Neural cell (in vitro differentiated cells): ENCODE measurements around the gene RHD. TPM values are rescaled to one million over a fixed set of nuclear protein-coding genes. Genes with fewer than 3 reads are reported as not detected.
"Not testable (repeated sequence)": the region's sequence is repeated elsewhere in the genome, so short reads cannot be mapped to it uniquely, and the experiment has no call there.

Source experiments
- H2AFZ ChIP-seq: fragments of 200-600, 300-800 bp; sonication (generic), shearing (Covaris generic); 2 replicates; pipeline ENCODE4 v1.6.0; 2014; ENCODE audit warnings: low read depth, mild to moderate bottlenecking, antibody characterized with exemption, low read length, moderate library complexity
- H3F3A ChIP-seq: fragments of 200-600 bp; shearing (Covaris generic); 2 replicates; pipeline ENCODE4 v1.6.1; 2016; ENCODE audit warnings: mild to moderate bottlenecking, moderate library complexity, mixed read lengths, antibody characterized with exemption, low read length; ENCODE audit not compliant: insufficient read depth, poor library complexity, severe bottlenecking
- H3K27ac ChIP-seq: fragments of 200-600, 300-800 bp; sonication (generic), shearing (Covaris generic); 2 replicates; pipeline ENCODE4 v1.5.1; 2014; ENCODE audit warnings: mild to moderate bottlenecking, low read length, moderate library complexity
- H3K27me3 ChIP-seq: fragments of 300-800, 200-600 bp; sonication (generic), shearing (Covaris generic); 2 replicates; pipeline ENCODE4 v1.6.0; 2014; ENCODE audit warnings: mild to moderate bottlenecking, low read depth, low read length, moderate library complexity; ENCODE audit not compliant: insufficient read depth
- H3K36me3 ChIP-seq: fragments of 300-800, 200-600 bp; sonication (generic), shearing (Covaris generic); 2 replicates; pipeline ENCODE4 v1.5.1; 2014; ENCODE audit warnings: mild to moderate bottlenecking, antibody characterized with exemption, low read length, moderate library complexity; ENCODE audit not compliant: insufficient read depth
- H3K4me2 ChIP-seq: fragments of 300-800, 200-600 bp; sonication (generic), shearing (Covaris generic); 2 replicates; pipeline ENCODE4 v1.6.0; 2014; ENCODE audit warnings: mild to moderate bottlenecking, low read length
- H3K4me3 ChIP-seq: fragments of 300-800, 200-600 bp; sonication (generic), shearing (Covaris generic); 2 replicates; pipeline ENCODE4 v1.5.1; 2014; ENCODE audit warnings: mild to moderate bottlenecking, low read length, moderate library complexity
- H3K79me2 ChIP-seq: fragments of 200-600 bp; shearing (Covaris generic); replicated peaks from 2 replicates; pipeline ENCODE4 v1.6.0; 2014; ENCODE audit warnings: mild to moderate bottlenecking, low read length, moderate library complexity; ENCODE audit not compliant: insufficient read depth
- H3K9ac ChIP-seq: fragments of 300-800, 200-600 bp; sonication (generic), shearing (Covaris generic); 2 replicates; pipeline ENCODE4 v1.6.1; 2016; ENCODE audit warnings: mild to moderate bottlenecking, low read length, mixed read lengths
- H3K9me2 ChIP-seq: fragments of 200-600 bp; shearing (Covaris generic); 2 replicates; pipeline ENCODE4 v1.6.1; 2016; ENCODE audit warnings: mild to moderate bottlenecking, low read length, mixed read lengths; ENCODE audit not compliant: insufficient read depth
- H3K9me3 ChIP-seq: fragments of 200-600, 300-800 bp; sonication (generic), shearing (Covaris generic); 2 replicates; pipeline ENCODE4 v1.6.1; 2016; ENCODE audit warnings: mild to moderate bottlenecking, mixed run types, low read length, moderate library complexity, mixed read lengths
- H4K20me1 ChIP-seq: fragments of 200-600 bp; shearing (Covaris generic); 2 replicates; pipeline ENCODE4 v1.6.1; 2016; ENCODE audit warnings: mild to moderate bottlenecking, mixed run types; ENCODE audit not compliant: insufficient read depth
- CTCF ChIP-seq: fragments of 450-650 bp; IDR thresholded peaks from 2 replicates; pipeline ENCODE4 v1.5.1; 2014; ENCODE audit warnings: antibody characterized with exemption, mild to moderate bottlenecking, moderate library complexity; ENCODE audit not compliant: poor library complexity, severe bottlenecking
- EP300 ChIP-seq: fragments of 450-650 bp; conservative IDR thresholded peaks from 2 replicates; pipeline ENCODE4 v1.6.1; 2014; ENCODE audit warnings: antibody characterized with exemption, mild to moderate bottlenecking, moderate library complexity; ENCODE audit not compliant: poor library complexity, severe bottlenecking
- EZH2 ChIP-seq: fragments of 200-600, 300-800 bp; shearing (Covaris generic), sonication (generic); IDR thresholded peaks from 2 replicates; pipeline ENCODE4 v1.6.1; 2014; ENCODE audit warnings: antibody characterized with exemption, low read length, borderline replicate concordance, mild to moderate bottlenecking; ENCODE audit not compliant: insufficient read depth, poor library complexity, severe bottlenecking
- POLR2AphosphoS5 ChIP-seq: IDR thresholded peaks from 2 replicates; pipeline ENCODE4 v1.6.1; 2012
- RAD21 ChIP-seq: fragments of 450-650 bp; conservative IDR thresholded peaks from 2 replicates; pipeline ENCODE4 v1.6.1; 2014; ENCODE audit warnings: antibody characterized with exemption, mild to moderate bottlenecking, moderate library complexity
- REST ChIP-seq: IDR thresholded peaks from 2 replicates; pipeline ENCODE4 v1.6.1; 2012; ENCODE audit warnings: borderline replicate concordance
- SMC3 ChIP-seq: fragments of 450-650 bp; conservative IDR thresholded peaks from 2 replicates; pipeline ENCODE4 v1.6.1; 2014; ENCODE audit warnings: antibody characterized with exemption, mild to moderate bottlenecking, moderate library complexity; ENCODE audit not compliant: poor library complexity
- TAF1 ChIP-seq: IDR thresholded peaks from 2 replicates; pipeline ENCODE4 v1.6.1; 2012; ENCODE audit warnings: low read depth
- polyA plus RNA-seq: library from polyadenylated mRNA; depleted of rRNA; stranded (reverse); fragments of >200 nt; gene quantifications from 2 replicates; pipeline ENCODE4 v1.2.3, GENCODE V29; 2014

RHD gene
- polyA plus RNA-seq, 1 donor from 2014 or later: not detected

DNA sequence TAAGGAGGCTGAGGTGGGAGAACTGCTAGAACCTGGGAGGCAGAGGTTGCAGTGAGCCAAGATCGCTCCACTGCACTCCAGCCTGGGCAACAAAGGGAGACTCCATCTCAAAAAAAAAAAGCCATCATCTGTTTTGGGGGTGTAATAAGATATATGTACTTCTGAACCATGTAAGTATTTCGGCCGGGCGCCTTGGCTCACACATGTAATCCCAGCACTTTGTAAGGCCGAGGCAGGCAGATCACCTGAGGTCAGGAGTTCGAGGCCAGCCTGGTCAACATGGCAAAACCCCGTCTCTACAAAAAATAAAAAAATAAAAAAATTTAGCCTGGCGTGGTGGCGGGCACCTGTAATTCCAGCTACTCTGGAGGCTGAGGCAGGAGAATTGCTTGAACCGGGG, 36.9 kb upstream of the RHD start:
- H3K4me3 ChIP-seq, H3K27ac ChIP-seq, H3K9me3 ChIP-seq, H3K36me3 ChIP-seq, H3K9me2 ChIP-seq, H2AFZ ChIP-seq, H3K4me2 ChIP-seq, H3K9ac ChIP-seq, H3F3A ChIP-seq, H3K27me3 ChIP-seq, H4K20me1 ChIP-seq: not testable (repeated sequence)
- H3K79me2 ChIP-seq: peaks cover 28% of the 10 kb centered on the region

DNA sequence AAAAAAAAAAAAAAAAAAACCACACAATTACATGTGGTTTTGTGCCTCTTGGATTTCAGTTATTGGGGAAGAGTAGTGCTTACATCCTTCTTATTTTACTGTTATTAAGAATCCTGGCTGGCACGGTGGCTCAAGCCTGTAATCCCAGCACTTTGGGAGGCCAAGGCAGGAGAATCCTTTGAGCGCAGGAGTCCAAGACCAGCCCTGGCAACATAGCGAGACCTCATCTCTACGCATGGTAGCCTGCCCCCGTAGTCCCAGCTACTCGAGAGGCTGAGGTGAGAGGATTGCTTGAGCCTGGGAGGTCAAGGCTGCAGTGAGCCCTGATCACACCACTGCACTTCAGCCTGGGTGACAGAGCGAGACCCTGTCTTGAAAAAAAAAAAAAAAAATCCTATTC, 36.0 kb upstream of the RHD start:
- not testable (repeated sequence) for H3K9me3 ChIP-seq, H3K36me3 ChIP-seq, H3K4me2 ChIP-seq, H3K27ac ChIP-seq, H3K9ac ChIP-seq, H4K20me1 ChIP-seq, H3K27me3 ChIP-seq, H3K9me2 ChIP-seq, H2AFZ ChIP-seq, H3K4me3 ChIP-seq, H3F3A ChIP-seq
- peaks cover 21% of the 10 kb centered on the region for H3K79me2 ChIP-seq

GRCh38 chr1:25238046-25238445, 34.3 kb upstream of the RHD start:
- H3K9me2 ChIP-seq: no peaks in the 10 kb centered on the region
- no peaks in the 10 kb centered on the region for H3K27me3 ChIP-seq
- H3K36me3 ChIP-seq: no peaks in the 10 kb centered on the region
- H3F3A ChIP-seq: no peaks in the 10 kb centered on the region
- H3K79me2 ChIP-seq: peaks cover 5% of the 10 kb centered on the region
- H4K20me1 ChIP-seq: no peaks in the 10 kb centered on the region
- TF ChIP-seq TAF1 (no peak), RAD21 (no peak), POLR2AphosphoS5 (no peak), EP300 (no peak), REST (no peak)
- H3K4me3 ChIP-seq: no peak overlapping the region
- H3K27ac ChIP-seq: no peak overlapping the region
- no peak overlapping the region for H3K4me2 ChIP-seq
- no peaks in the 10 kb centered on the region for H3K9me3 ChIP-seq
- no peak overlapping the region for H2AFZ ChIP-seq
- no peak overlapping the region for H3K9ac ChIP-seq

- H3F3A ChIP-seq: no peaks in the 10 kb centered on the region
- H3K79me2 ChIP-seq: peaks cover 17% of the 10 kb centered on the region
- no peaks in the 10 kb centered on the region for H3K9me3 ChIP-seq
- no peaks in the 10 kb centered on the region for H4K20me1 ChIP-seq
- no peaks in the 10 kb centered on the region for H3K27me3 ChIP-seq
- no peaks in the 10 kb centered on the region for H3K9me2 ChIP-seq
- peak overlapping the region; percentile 73 for H3K27ac ChIP-seq
- peaks cover 3% of the 10 kb centered on the region for H3K36me3 ChIP-seq
- H3K4me3 ChIP-seq: peak overlapping the region; percentile 67
- peak overlapping the region; percentile 67 for H3K9ac ChIP-seq
- peak overlapping the region; percentile 85 for H3K4me2 ChIP-seq
- H2AFZ ChIP-seq: peak overlapping the region; percentile 46
- TF ChIP-seq POLR2AphosphoS5 (peak; percentile 59), CTCF (peak; percentile 93), REST (no peak), TAF1 (no peak), EZH2 (no peak), RAD21 (peak; percentile 85), SMC3 (peak; percentile 91)
These were observed 32.4 kb upstream of the RHD start for GRCh38 chr1:25239681-25240541.
